Esophagus muscularis mucosa (tissue), 4 donors: ENCODE results near the gene SETSIP.
"Not testable (repeated sequence)": the region's sequence is repeated elsewhere in the genome, so short reads cannot be mapped to it uniquely, and the experiment has no call there.

Experiments used
- CTCF ChIP-seq, 3 experiments: fragments of 200-600 bp in 2 of 3; fragments of 450-650 bp in 1 of 3; sonication (generic) in 2 of 3; IDR thresholded peaks; one replicate each; pipeline ENCODE4 v1.5.1; 2017 to 2019; ENCODE audit warnings: antibody characterized with exemption in 3 of 3, mild to moderate bottlenecking in 2 of 3, moderate library complexity in 1 of 3
- EP300 ChIP-seq: sonication (generic); formaldehyde crosslinking; IDR thresholded peaks from one replicate; pipeline ENCODE4 v1.6.1; 2017; ENCODE audit warnings: antibody characterized with exemption
- POLR2AphosphoS5 ChIP-seq, 2 donors: sonication (generic); formaldehyde crosslinking; IDR thresholded peaks; one replicate each; pipeline ENCODE4 v1.6.1; 2017; ENCODE audit warnings: antibody characterized with exemption in 2 of 2

- TF ChIP-seq CTCF (IDR thresholded peaks at IDR 0.05); POLR2AphosphoS5 (IDR thresholded peaks at IDR 0.05); EP300: not testable (repeated sequence)
These were observed 2.9 kb upstream of the SETSIP start for GRCh38 chr1:92078077-92078476.
